T-cell (primary cell): ENCODE data around the gene WNK1. TPM values are rescaled to one million over a fixed set of nuclear protein-coding genes. Genes with fewer than 3 reads are reported as not detected.

Experiments used
- ATAC-seq, 4 experiments: fragments of 200-7000 bp in 3 of 4; fragments of 150-1000 bp in 1 of 4; cut with Tn5 transposase; replicated peaks in 1 of 4; 1 replicate in 3 of 4; 2 replicates in 1 of 4; pipeline ENCODE4 v1.10.0; 2021; ENCODE audit warnings: moderate library complexity in 3 of 4, mild to moderate bottlenecking in 2 of 4, moderate number of reproducible peaks in 1 of 4
- CTCF ChIA-PET, 2 donors: fragments of 300-600 bp; sonication (Branson Sonifier 250); formaldehyde crosslinking; loops; one replicate each; lab custom pipeline; 2022; ENCODE audit warnings: antibody characterized with exemption in 2 of 2; lab: Charles Lee
- POLR2A ChIA-PET, 2 donors: fragments of 300-600 bp; sonication (Branson Sonifier 250); formaldehyde crosslinking; loops; one replicate each; lab custom pipeline; 2022; ENCODE audit warnings: antibody characterized with exemption in 2 of 2; lab: Charles Lee
- DNase-seq, 35 experiments: peaks; one replicate each; pipeline versions ENCODE4 v3.0.0 to v3.0.0-alpha.2; 2013 to 2023
- H3K27ac ChIP-seq: one replicate; pipeline ENCODE4 v1.5.1; 2013; ENCODE audit warnings: low read length
- H3K27me3 ChIP-seq, 2 experiments: replicated peaks in 1 of 2; 1 replicate in 1 of 2; 2 replicates in 1 of 2; pipeline versions ENCODE4 v1.6.1 to v1.7.0; 2013; ENCODE audit warnings: low read length in 1 of 2, mixed read lengths in 1 of 2; ENCODE audit not compliant: control insufficient read depth in 2 of 2, insufficient read depth in 2 of 2; ENCODE audit errors: extremely low read depth in 1 of 2
- H3K36me3 ChIP-seq, 2 donors: 1 replicate in 1 of 2; 2 replicates in 1 of 2; pipeline versions ENCODE4 v1.6.1 to v1.7.0; 2013; ENCODE audit warnings: low read length in 1 of 2; ENCODE audit not compliant: control insufficient read depth in 2 of 2, insufficient read depth in 1 of 2; ENCODE audit errors: extremely low read depth in 1 of 2
- H3K4me1 ChIP-seq, 2 experiments: 1 replicate in 1 of 2; 2 replicates in 1 of 2; pipeline versions ENCODE4 v1.6.1 to v1.7.0; 2013; ENCODE audit warnings: low read length in 2 of 2, mixed read lengths in 1 of 2; ENCODE audit not compliant: insufficient read depth in 2 of 2, control insufficient read depth in 1 of 2; ENCODE audit errors: extremely low read depth in 1 of 2
- H3K4me3 ChIP-seq, 2 donors: 1 replicate in 1 of 2; 2 replicates in 1 of 2; pipeline versions ENCODE4 v1.5.1 to v1.7.0; 2013; ENCODE audit warnings: mild to moderate bottlenecking in 2 of 2, low read length in 1 of 2, moderate library complexity in 1 of 2; ENCODE audit not compliant: control insufficient read depth in 1 of 2; ENCODE audit errors: extremely low read depth in 1 of 2
- H3K9me3 ChIP-seq: 2 replicates; pipeline ENCODE4 v1.7.0; 2013
- H3K27ac Mint-ChIP-seq, 2 donors: one replicate each; pipeline ENCODE4 v1.8.0; 2020 to 2021; ENCODE audit warnings: mild to moderate bottlenecking in 2 of 2, mixed read lengths in 2 of 2
- H3K27me3 Mint-ChIP-seq, 2 donors: one replicate each; pipeline ENCODE4 v1.8.0; 2021 to 2022; ENCODE audit warnings: mixed read lengths in 2 of 2
- H3K36me3 Mint-ChIP-seq: one replicate; pipeline ENCODE4 v1.8.0; 2021; ENCODE audit warnings: mixed read lengths
- H3K4me1 Mint-ChIP-seq, 3 donors: one replicate each; pipeline ENCODE4 v1.8.0; 2020 to 2022; ENCODE audit warnings: mixed read lengths in 3 of 3, mild to moderate bottlenecking in 1 of 3
- H3K4me3 Mint-ChIP-seq, 3 donors: one replicate each; pipeline ENCODE4 v1.8.0; 2020 to 2022; ENCODE audit warnings: mild to moderate bottlenecking in 3 of 3, mixed read lengths in 3 of 3, moderate library complexity in 3 of 3
- H3K9me3 Mint-ChIP-seq, 3 donors: one replicate each; pipeline ENCODE4 v1.8.0; 2020 to 2022; ENCODE audit warnings: mixed read lengths in 3 of 3
- WGBS: methylation state at CpG from one replicate; pipeline ENCODE4 v1.1.5; 2013; ENCODE audit warnings: missing lambda C conversion rate; ENCODE audit not compliant: insufficient coverage; 5-methylcytosine and 5-hydroxymethylcytosine counted together
- total RNA-seq, 35 experiments: library from RNA in 6 of 35; stranded (reverse) in 6 of 35; fragments of 120-200 nt in 1 of 35; gene quantifications; one replicate each; pipeline versions ENCODE4 v1.2.1 to v1.2.4 and lab custom pipeline; 2013 to 2026

Gene WNK1
- total RNA-seq, 5 donors from 2014 or later (not counting 1 experiment from before 2014, with no cell fraction given): 168 to 287 (median 179) TPM

DNA sequence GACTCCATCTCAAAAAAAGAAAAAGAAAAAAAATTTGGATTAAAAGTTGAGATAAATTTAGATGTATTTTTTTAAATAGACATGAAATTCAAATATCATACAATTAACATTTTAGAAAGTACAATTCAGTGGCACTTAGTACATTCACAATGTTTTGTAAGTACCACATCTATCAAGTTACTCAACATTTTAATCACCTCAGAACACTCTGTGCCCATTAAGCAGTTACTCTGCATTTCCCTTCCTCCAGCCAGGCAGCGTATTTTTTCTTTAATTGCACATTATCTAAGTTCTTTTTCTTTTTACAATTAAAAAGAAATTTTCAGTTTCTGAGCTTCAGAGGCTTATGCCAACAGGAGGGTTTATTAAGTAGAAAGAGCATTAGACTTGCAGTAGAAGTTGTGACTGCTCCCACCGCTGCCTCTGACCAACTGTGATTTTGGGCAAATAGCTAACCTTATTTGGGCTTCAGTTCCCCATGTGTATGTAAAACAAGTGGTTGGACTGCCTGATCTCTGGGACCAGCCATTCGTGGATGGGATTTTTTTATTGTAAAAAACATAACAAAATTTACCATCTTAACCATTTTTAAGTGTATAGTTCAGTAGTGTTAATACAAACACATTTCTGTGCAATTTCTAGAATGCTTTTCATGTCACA lies 65.7 kb downstream of the WNK1 start:
- Histone ChIP-seq H3K4me1 (peaks cover 2 to 3% of the 10 kb centered on the region in 2 experiments), H3K27me3 (no peaks in the 10 kb centered on the region), H3K36me3 (peaks cover 0 to 22% of the 10 kb centered on the region in 2 donors), H3K4me3 (no peak overlapping the region), H3K27ac (no peak overlapping the region), H3K9me3 (no peaks in the 10 kb centered on the region)
- Mint-ChIP-seq H3K27me3 (no peaks in the 10 kb centered on the region), H3K4me3 (no peak overlapping the region), H3K27ac (peak overlapping the region; percentile 46 to 70), H3K36me3 (peaks cover 22% of the 10 kb centered on the region), H3K9me3 (peaks cover 1 to 3% (median 3%) of the 10 kb centered on the region in 3 donors), H3K4me1 (peaks cover 68 to 73% (median 69%) of the 10 kb centered on the region in 3 donors)
- no CpG with 5 or more reads among the region's 3 CpGs for WGBS
- CTCF ChIA-PET: interaction anchor here in 1 of 2 donors (0.8 to 6.3 kb wide), 3 partner anchors 14 to 67 kb away, joined by 3 to 51 read pairs (median 3); partner anchors contain the start of gene WNK1
- DNase-seq (no peak), ATAC-seq (no peak)
- POLR2A ChIA-PET: interaction anchor here in 1 of 2 donors (0.6 kb wide), 1 partner anchor 191 kb away, joined by 3 read pairs; no protein-coding TSS in a partner anchor

DNA sequence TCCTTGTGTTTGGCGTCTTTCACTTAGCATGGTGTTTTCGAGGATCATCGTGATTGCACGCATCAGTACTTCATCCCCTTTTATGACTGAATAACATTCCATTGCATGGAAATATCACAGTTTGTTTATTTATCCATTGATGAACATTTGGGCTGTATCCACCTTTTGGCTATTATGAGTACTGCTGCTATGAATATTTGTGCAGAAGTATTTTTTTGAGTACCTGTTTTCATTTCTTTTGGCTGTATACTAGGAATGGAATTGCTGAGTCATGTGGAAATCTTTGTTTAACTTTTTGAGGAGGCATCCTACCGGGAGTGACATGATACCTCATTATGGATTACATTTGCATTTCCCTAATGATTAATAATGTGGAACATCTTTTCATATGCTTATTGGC lies 66.4 kb downstream of the WNK1 start:
- Mint-ChIP-seq H3K4me3 (no peak overlapping the region), H3K9me3 (peaks cover 5 to 8% (median 7%) of the 10 kb centered on the region in 3 donors), H3K27ac (peak overlapping the region; percentile 70 to 80), H3K4me1 (peaks cover 69 to 73% (median 69%) of the 10 kb centered on the region in 3 donors), H3K36me3 (peaks cover 23% of the 10 kb centered on the region), H3K27me3 (no peaks in the 10 kb centered on the region)
- no CpG with 5 or more reads among the region's 5 CpGs for WGBS
- Histone ChIP-seq H3K27me3 (no peaks in the 10 kb centered on the region), H3K27ac (no peak overlapping the region), H3K4me1 (peaks cover 2 to 3% of the 10 kb centered on the region in 2 experiments), H3K9me3 (no peaks in the 10 kb centered on the region), H3K4me3 (no peak overlapping the region), H3K36me3 (peaks cover 0 to 22% of the 10 kb centered on the region in 2 donors)
- DNase-seq (no peak), ATAC-seq (no peak)
- ChIA-PET CTCF (interaction anchor here in 1 of 2 donors (0.8 to 6.3 kb wide), 3 partner anchors 14 to 67 kb away, joined by 3 to 51 read pairs (median 3); partner anchors contain the start of gene WNK1), POLR2A (no interaction called here)

DNA sequence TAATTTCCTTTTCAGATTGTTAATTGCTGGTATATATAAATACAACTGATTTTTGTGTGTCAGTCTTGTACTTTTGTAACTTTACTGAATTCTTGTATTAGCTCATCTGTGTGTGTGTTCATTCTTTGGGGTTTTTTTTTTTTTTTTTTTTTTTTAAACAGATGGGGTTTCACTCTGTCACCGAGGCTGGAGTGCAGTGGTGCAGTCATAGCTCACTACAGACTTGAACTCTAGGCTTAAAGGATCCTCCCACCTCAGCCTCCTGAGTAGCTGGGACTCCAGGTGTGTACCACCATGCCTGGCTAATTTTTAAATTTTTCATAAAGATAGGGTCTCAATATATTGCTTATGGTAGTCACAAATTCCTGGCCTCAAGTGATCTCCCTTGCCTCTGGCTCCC lies 68.0 kb downstream of the WNK1 start:
- CTCF ChIA-PET: interaction anchor here (0.6 to 1.1 kb wide), 12 partner anchors 9 to 277 kb away, joined by 3 to 10 read pairs (median 4); no protein-coding TSS in a partner anchor
- Histone ChIP-seq H3K4me3 (no peak overlapping the region), H3K27ac (no peak overlapping the region), H3K9me3 (no peaks in the 10 kb centered on the region), H3K27me3 (no peaks in the 10 kb centered on the region), H3K4me1 (peaks cover 2 to 6% of the 10 kb centered on the region in 2 experiments), H3K36me3 (peaks cover 0 to 19% of the 10 kb centered on the region in 2 donors)
- no CpG with 5 or more reads among the region's 1 CpG for WGBS
- Mint-ChIP-seq H3K4me1 (peaks cover 70 to 73% (median 73%) of the 10 kb centered on the region in 3 donors), H3K4me3 (no peak overlapping the region), H3K27ac (peak overlapping the region; percentile 64 to 80), H3K27me3 (no peaks in the 10 kb centered on the region), H3K9me3 (peaks cover 5 to 8% (median 7%) of the 10 kb centered on the region in 3 donors), H3K36me3 (peaks cover 19% of the 10 kb centered on the region)
- DNase-seq (no peak), ATAC-seq (no peak)
- POLR2A ChIA-PET: interaction anchor here (0.6 to 0.8 kb wide), 3 partner anchors 9 to 25 kb away, joined by 4 to 8 read pairs (median 5); no protein-coding TSS in a partner anchor

DNA sequence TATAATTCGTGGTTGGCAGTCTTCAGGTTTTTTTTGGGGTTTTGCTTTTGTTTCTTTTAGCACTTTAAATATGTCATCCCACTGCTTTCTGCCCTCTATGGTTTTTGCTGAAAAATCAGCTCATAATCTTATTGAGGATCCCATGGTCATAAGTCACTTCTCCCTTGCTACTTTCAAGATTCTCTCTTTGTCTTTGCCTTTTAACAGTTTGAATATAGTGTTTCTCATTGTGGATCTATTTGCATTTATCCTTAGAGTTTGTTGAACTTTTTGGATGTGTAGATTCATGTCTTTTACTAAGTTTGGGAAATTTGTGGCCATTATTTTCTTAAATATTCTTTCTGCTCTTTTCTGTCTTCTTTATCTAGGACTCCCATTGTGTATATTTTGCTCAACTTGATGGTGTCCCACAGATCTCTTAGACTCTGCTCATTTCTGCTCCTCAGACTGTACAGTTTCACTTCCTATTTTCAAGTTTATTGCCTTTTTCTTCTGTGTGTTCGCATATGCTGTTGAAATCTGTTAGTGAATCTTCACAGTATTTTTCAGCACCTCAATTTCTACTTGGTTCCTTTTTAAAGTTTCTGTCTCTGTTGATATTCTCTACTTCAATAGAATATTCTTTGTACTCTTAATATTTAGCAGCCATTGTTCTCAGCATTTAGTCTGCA lies 70.8 kb downstream of the WNK1 start:
- H3K4me1 Mint-ChIP-seq: peaks cover 69 to 73% (median 73%) of the 10 kb centered on the region in 3 donors
- H3K36me3 Mint-ChIP-seq: peaks cover 15% of the 10 kb centered on the region
- peaks cover 5 to 8% (median 7%) of the 10 kb centered on the region in 3 donors for H3K9me3 Mint-ChIP-seq
- Histone ChIP-seq H3K27me3 (no peaks in the 10 kb centered on the region), H3K36me3 (peaks cover 11 to 16% of the 10 kb centered on the region in 2 donors), H3K4me3 (no peak overlapping the region), H3K4me1 (peaks cover 2 to 6% of the 10 kb centered on the region in 2 experiments), H3K27ac (no peak overlapping the region), H3K9me3 (no peaks in the 10 kb centered on the region)
- CTCF ChIA-PET: interaction anchor here (0.5 to 1.0 kb wide), 3 partner anchors 9 to 253 kb away, joined by 3 to 5 read pairs (median 3); no protein-coding TSS in a partner anchor
- no peaks in the 10 kb centered on the region for H3K27me3 Mint-ChIP-seq
- WGBS: no CpG with 5 or more reads among the region's 2 CpGs
- POLR2A ChIA-PET: no interaction called here
- H3K27ac Mint-ChIP-seq: peak overlapping the region; percentile 19 to 40
- ATAC-seq (no peak), DNase-seq (no peak)
- H3K4me3 Mint-ChIP-seq: no peak overlapping the region

DNA sequence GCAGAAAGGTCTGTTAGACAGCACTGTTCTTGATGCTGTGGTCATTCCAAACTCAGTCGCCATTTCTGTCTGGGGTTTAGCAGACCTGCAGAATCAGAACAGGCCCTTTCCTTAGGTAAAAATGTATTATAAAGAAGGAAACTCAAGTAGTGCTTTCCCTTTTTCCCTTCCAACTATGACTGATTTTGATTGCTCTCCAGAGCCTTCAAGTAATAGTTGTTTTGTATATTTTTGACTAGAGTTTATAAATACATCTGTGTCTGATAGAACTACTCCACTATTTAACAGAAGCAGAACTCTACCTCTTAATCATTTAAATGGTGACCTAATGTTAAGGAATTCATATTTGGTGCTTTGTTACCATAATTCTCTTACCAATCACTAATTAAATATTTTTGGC lies 74.0 kb downstream of the WNK1 start:
- Histone ChIP-seq H3K9me3 (no peaks in the 10 kb centered on the region), H3K4me3 (no peak overlapping the region), H3K27me3 (no peaks in the 10 kb centered on the region), H3K36me3 (peaks cover 11 to 32% of the 10 kb centered on the region in 2 donors), H3K4me1 (peaks cover 0 to 3% of the 10 kb centered on the region in 2 experiments), H3K27ac (no peak overlapping the region)
- Mint-ChIP-seq H3K27ac (no peak overlapping the region), H3K27me3 (no peaks in the 10 kb centered on the region), H3K9me3 (peaks cover 5 to 8% (median 7%) of the 10 kb centered on the region in 3 donors), H3K36me3 (peaks cover 40% of the 10 kb centered on the region), H3K4me1 (peaks cover 41 to 60% (median 59%) of the 10 kb centered on the region in 3 donors), H3K4me3 (no peak overlapping the region)
- ATAC-seq (no peak), DNase-seq (no peak)
- ChIA-PET CTCF (interaction anchor here in 1 of 2 donors (0.5 to 1.0 kb wide), 2 partner anchors 10 to 216 kb away, joined by 3 read pairs; no protein-coding TSS in a partner anchor), POLR2A (no interaction called here)
- WGBS: no CpG with 5 or more reads among the region's 1 CpG
